ENCODE measurements around the gene SLC13A3. TPM values are rescaled to one million over a fixed set of nuclear protein-coding genes. Genes with fewer than 3 reads are reported as not detected.

The SLC13A3 gene
- total RNA-seq, 1 experiment from 2014 or later = 9.1 TPM

DNA sequence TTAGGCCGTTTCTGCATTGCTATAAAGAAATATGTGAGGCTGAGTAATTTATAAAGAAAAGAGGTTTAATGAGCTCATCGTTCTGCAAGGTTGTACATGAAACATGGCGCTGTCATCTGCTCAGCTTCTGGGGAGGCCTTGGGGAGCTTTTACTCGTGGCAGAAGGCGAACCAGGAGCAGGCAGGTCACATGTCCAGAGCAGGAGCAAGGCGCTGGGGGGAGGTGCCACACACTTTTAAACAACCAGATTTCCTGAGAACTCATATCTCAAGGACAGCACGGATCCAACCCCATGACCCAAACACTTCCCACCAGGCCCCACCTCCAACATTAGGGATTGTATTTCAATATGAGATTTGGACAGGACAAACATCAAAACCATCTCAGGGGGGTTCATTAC is 6.4 kb upstream of the SLC13A3 start:
- ChIA-PET POLR2A (ENCODE audit: unreplicated experiment) (no interaction called here), CTCF (no interaction called here)
- no peaks in the 10 kb centered on the region for H3K4me1 ChIP-seq (replicated peaks; ENCODE audit: insufficient read depth)
- no peak overlapping the region for H3K4me2 ChIP-seq
- no peak for DNase-seq
- TF ChIP-seq, protein P1, sequence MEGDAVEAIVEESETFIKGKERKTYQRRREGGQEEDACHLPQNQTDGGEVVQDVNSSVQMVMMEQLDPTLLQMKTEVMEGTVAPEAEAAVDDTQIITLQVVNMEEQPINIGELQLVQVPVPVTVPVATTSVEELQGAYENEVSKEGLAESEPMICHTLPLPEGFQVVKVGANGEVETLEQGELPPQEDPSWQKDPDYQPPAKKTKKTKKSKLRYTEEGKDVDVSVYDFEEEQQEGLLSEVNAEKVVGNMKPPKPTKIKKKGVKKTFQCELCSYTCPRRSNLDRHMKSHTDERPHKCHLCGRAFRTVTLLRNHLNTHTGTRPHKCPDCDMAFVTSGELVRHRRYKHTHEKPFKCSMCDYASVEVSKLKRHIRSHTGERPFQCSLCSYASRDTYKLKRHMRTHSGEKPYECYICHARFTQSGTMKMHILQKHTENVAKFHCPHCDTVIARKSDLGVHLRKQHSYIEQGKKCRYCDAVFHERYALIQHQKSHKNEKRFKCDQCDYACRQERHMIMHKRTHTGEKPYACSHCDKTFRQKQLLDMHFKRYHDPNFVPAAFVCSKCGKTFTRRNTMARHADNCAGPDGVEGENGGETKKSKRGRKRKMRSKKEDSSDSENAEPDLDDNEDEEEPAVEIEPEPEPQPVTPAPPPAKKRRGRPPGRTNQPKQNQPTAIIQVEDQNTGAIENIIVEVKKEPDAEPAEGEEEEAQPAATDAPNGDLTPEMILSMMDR (conservative IDR thresholded peaks at IDR 0.05) = no peak
- TF ChIP-seq EZH2 (IDR thresholded peaks at IDR 0.05; ENCODE audit: low read depth) = no peak
- no peaks in the 10 kb centered on the region for H3K27me3 ChIP-seq (ENCODE audit: insufficient read depth, low read depth)
- no peak overlapping the region for H3K4me3 ChIP-seq
- H3F3A ChIP-seq (ENCODE audit: insufficient read depth, low read depth) = no peaks in the 10 kb centered on the region
- intact Hi-C loops (cut with micrococcal nuclease; ENCODE audit: unreplicated experiment) = no loop called here
- no peak overlapping the region for H2AFZ ChIP-seq
- H3K79me2 ChIP-seq (ENCODE audit: low read depth) = no peaks in the 10 kb centered on the region
- H3K9me2 ChIP-seq (ENCODE audit: insufficient read depth) = no peaks in the 10 kb centered on the region
- no peaks in the 10 kb centered on the region for H3K36me3 ChIP-seq (ENCODE audit: low read depth)
- BruUV-seq (replicated peaks) = no TSS peak
- H3K9me3 ChIP-seq (ENCODE audit: insufficient read depth, low read depth) = no peaks in the 10 kb centered on the region
- no peak overlapping the region for H3K27ac ChIP-seq
- no peaks in the 10 kb centered on the region for H4K20me1 ChIP-seq (ENCODE audit: insufficient read depth)

- H3K4me3 ChIP-seq = no peak overlapping the region
- DNase-seq = no peak
- no peaks in the 10 kb centered on the region for H3K27me3 ChIP-seq (ENCODE audit: insufficient read depth, low read depth)
- no peaks in the 10 kb centered on the region for H3K36me3 ChIP-seq (ENCODE audit: low read depth)
- no TSS peak for BruUV-seq (replicated peaks)
- H2AFZ ChIP-seq = no peak overlapping the region
- no peaks in the 10 kb centered on the region for H3K79me2 ChIP-seq (ENCODE audit: low read depth)
- no peaks in the 10 kb centered on the region for H3K9me2 ChIP-seq (ENCODE audit: insufficient read depth)
- no peaks in the 10 kb centered on the region for H3K9me3 ChIP-seq (ENCODE audit: insufficient read depth, low read depth)
- intact Hi-C loops (cut with micrococcal nuclease; ENCODE audit: unreplicated experiment) = no loop called here
- CTCF ChIA-PET = no interaction called here
- TF ChIP-seq, protein P1 (conservative IDR thresholded peaks at IDR 0.05) = no peak
- no peak for TF ChIP-seq EZH2 (IDR thresholded peaks at IDR 0.05; ENCODE audit: low read depth)
- H3F3A ChIP-seq (ENCODE audit: insufficient read depth, low read depth) = no peaks in the 10 kb centered on the region
- no peaks in the 10 kb centered on the region for H3K4me1 ChIP-seq (replicated peaks; ENCODE audit: insufficient read depth)
- no peak overlapping the region for H3K4me2 ChIP-seq
- POLR2A ChIA-PET (ENCODE audit: unreplicated experiment) = no interaction called here
- no peak overlapping the region for H3K27ac ChIP-seq
- no peaks in the 10 kb centered on the region for H4K20me1 ChIP-seq (ENCODE audit: insufficient read depth)
Observed at GRCh38 chr20:46657137-46657536, 5.9 kb upstream of the SLC13A3 start.

DNA sequence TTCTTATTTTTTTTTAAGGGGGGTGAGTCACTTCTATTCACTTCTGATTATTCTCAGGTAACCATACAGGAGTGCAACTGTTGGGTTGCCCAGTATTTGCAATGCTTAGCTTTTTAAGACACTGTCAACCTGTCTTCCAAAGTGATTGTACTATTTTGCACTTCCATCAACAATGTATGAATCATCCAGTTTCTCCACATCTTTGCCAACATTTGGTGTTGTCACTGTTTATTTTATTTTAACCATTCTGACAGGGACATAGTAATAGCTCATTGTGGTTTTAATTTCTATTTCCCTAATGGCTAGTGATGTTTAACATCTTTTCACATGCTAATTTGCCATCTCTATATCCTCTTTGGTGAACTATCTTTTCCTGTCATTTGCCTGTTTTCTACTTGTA is 1.4 kb upstream of the SLC13A3 start:
- POLR2A ChIA-PET (ENCODE audit: unreplicated experiment) = no interaction called here
- Histone ChIP-seq H2AFZ (no peak overlapping the region), H3F3A (ENCODE audit: insufficient read depth, low read depth) (no peaks in the 10 kb centered on the region), H3K4me3 (no peak overlapping the region), H3K27me3 (ENCODE audit: insufficient read depth, low read depth) (no peaks in the 10 kb centered on the region), H3K4me1 (replicated peaks; ENCODE audit: insufficient read depth) (no peaks in the 10 kb centered on the region), H3K4me2 (no peak overlapping the region), H3K9me2 (ENCODE audit: insufficient read depth) (no peaks in the 10 kb centered on the region), H4K20me1 (ENCODE audit: insufficient read depth) (no peaks in the 10 kb centered on the region), H3K36me3 (ENCODE audit: low read depth) (no peaks in the 10 kb centered on the region), H3K27ac (no peak overlapping the region), H3K9me3 (ENCODE audit: insufficient read depth, low read depth) (no peaks in the 10 kb centered on the region), H3K79me2 (ENCODE audit: low read depth) (no peaks in the 10 kb centered on the region)
- intact Hi-C loops (cut with micrococcal nuclease; ENCODE audit: unreplicated experiment) = no loop called here
- TF ChIP-seq, protein P1 (conservative IDR thresholded peaks at IDR 0.05) = no peak
- TF ChIP-seq EZH2 (IDR thresholded peaks at IDR 0.05; ENCODE audit: low read depth) = no peak
- no TSS peak for BruUV-seq (replicated peaks)
- DNase-seq = no peak
- CTCF ChIA-PET = no interaction called here

Data from PC-9 (cell line).